Colon (tissue), 2 donors: Measurements from ENCODE around the gene AGAP1.
A peak's percentile ranks its signal among the peaks of the same experiment; 100 is the strongest.
"Not testable (repeated sequence)": the region's sequence is repeated elsewhere in the genome, so short reads cannot be mapped to it uniquely, and the experiment has no call there.

Experiments
- FAIRE-seq: peaks from 2 replicates; lab custom pipeline; 2012; peaks lifted over from hg19 to GRCh38; lab: Jason Lieb, UNC
- donor health status: control.
- donor health status: control.

The AGAP1 gene

GRCh38 chr2:235592430-235592829 lies 98.6 kb downstream of the AGAP1 start:
- no peak for FAIRE-seq

GRCh38 chr2:235592836-235593235 lies 99.0 kb downstream of the AGAP1 start:
- no peak for FAIRE-seq

- peak; percentile 36 for FAIRE-seq
Measured at GRCh38 chr2:235594041-235594440, 100.2 kb downstream of the AGAP1 start.

GRCh38 chr2:235594964-235595363 lies 101.1 kb downstream of the AGAP1 start:
- FAIRE-seq, result no peak

- FAIRE-seq, result no peak
Measured at GRCh38 chr2:235595422-235596010, 101.7 kb downstream of the AGAP1 start.

- FAIRE-seq, result no peak
Measured at GRCh38 chr2:235596272-235596671, 102.4 kb downstream of the AGAP1 start.

GRCh38 chr2:235597081-235597615 lies 103.3 kb downstream of the AGAP1 start:
- no peak for FAIRE-seq

- FAIRE-seq, result no peak
Measured at GRCh38 chr2:235598026-235598425, 104.2 kb downstream of the AGAP1 start.

- FAIRE-seq, result no peak
Measured at GRCh38 chr2:235598532-235599531, 105.0 kb downstream of the AGAP1 start.

- FAIRE-seq, result no peak
Measured at GRCh38 chr2:235599596-235600338, 105.9 kb downstream of the AGAP1 start.

GRCh38 chr2:235600406-235600805 lies 106.6 kb downstream of the AGAP1 start:
- FAIRE-seq, result no peak

GRCh38 chr2:235600926-235601325 lies 107.1 kb downstream of the AGAP1 start:
- FAIRE-seq, result no peak

GRCh38 chr2:235601960-235602704 lies 108.3 kb downstream of the AGAP1 start:
- FAIRE-seq, result no peak

- FAIRE-seq, result not testable (repeated sequence)
Measured at GRCh38 chr2:235602971-235603370, 109.1 kb downstream of the AGAP1 start.

- no peak for FAIRE-seq
Measured at GRCh38 chr2:235603659-235604058, 109.8 kb downstream of the AGAP1 start.

- no peak for FAIRE-seq
Measured at GRCh38 chr2:235605312-235606003, 111.6 kb downstream of the AGAP1 start.

- no peak for FAIRE-seq
Measured at GRCh38 chr2:235606004-235606715, 112.3 kb downstream of the AGAP1 start.

GRCh38 chr2:235607546-235608199 lies 113.8 kb downstream of the AGAP1 start:
- FAIRE-seq, result no peak

GRCh38 chr2:235608200-235608887 lies 114.5 kb downstream of the AGAP1 start:
- FAIRE-seq, result no peak
